Central memory CD8-positive, alpha-beta T cell (primary cell): Measurements from ENCODE around the gene PPP1R13L.

Experiments
- ATAC-seq: fragments of 150-1000 bp; cut with Tn5 transposase; replicated peaks from 2 replicates; pipeline ENCODE4 v1.10.0; 2022; ENCODE audit warnings: mild to moderate bottlenecking, moderate FRiP score, moderate number of reproducible peaks; ENCODE audit not compliant: poor library complexity, severe bottlenecking; ENCODE audit errors: extremely low read depth
- DNase-seq, 2 donors: peaks; one replicate each; pipeline ENCODE4 v3.0.0; 2021; ENCODE audit warnings: low spot score in 2 of 2
- H3K27ac Mint-ChIP-seq: one replicate; pipeline ENCODE4 v1.8.0; 2022; ENCODE audit warnings: low read depth, mild to moderate bottlenecking, moderate library complexity, mixed read lengths
- H3K27me3 Mint-ChIP-seq: one replicate; pipeline ENCODE4 v1.8.0; 2022; ENCODE audit warnings: mixed read lengths
- H3K36me3 Mint-ChIP-seq: one replicate; pipeline ENCODE4 v1.8.0; 2022; ENCODE audit warnings: mild to moderate bottlenecking, moderate library complexity, mixed read lengths; ENCODE audit not compliant: insufficient read depth
- H3K4me1 Mint-ChIP-seq: one replicate; pipeline ENCODE4 v1.8.0; 2022; ENCODE audit warnings: mixed read lengths
- H3K4me3 Mint-ChIP-seq: one replicate; pipeline ENCODE4 v1.8.0; 2022; ENCODE audit warnings: mild to moderate bottlenecking, moderate library complexity, mixed read lengths
- H3K9me3 Mint-ChIP-seq: one replicate; pipeline ENCODE4 v1.8.0; 2022; ENCODE audit warnings: mixed read lengths

The PPP1R13L gene

DNA sequence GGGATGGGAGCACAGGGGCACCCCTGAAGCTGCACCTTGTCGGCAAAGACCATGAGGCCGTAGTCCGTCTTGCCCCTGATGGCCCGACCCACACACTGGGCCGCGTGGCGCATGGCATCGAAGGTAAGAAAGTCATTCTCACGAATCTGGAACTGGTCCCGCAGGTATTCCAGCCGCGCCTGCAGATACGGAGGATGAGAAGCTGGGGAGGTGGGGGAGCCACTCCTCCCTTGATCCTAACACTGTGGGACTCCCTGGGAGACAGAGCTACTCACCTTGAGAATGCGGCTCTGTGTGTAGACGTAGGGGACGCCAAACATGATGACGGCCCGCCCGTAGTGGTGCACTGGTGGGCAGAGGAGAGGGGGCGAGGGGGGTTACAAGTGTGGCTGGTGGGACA, 52.4 kb downstream of the PPP1R13L start:
- Mint-ChIP-seq H3K27me3 (no peaks in the 10 kb centered on the region), H3K9me3 (no peaks in the 10 kb centered on the region), H3K27ac (no peak overlapping the region), H3K4me1 (peaks cover 7% of the 10 kb centered on the region), H3K4me3 (no peak overlapping the region), H3K36me3 (peaks cover 10% of the 10 kb centered on the region)
- no peak for DNase-seq
- no peak for ATAC-seq

DNA sequence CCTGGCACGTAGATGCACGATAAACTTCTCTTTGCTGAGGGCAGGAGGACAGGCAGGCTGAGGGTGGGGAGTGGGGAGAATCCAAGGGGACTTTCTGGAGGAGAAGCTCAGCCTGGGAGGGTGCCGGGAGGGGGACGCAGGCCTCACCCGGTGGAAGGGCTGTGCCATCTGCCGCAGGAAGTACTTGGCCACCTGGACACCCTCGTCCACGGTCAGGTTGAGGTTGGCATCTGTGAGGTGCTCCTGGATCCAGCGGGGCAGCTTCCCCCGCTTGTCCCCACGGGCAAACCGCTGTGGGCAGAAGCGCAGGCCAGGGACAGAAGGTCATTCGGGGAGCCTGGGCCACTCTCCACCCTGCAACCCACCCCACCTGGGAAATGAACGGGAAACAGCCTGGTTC, 52.8 kb downstream of the PPP1R13L start:
- Mint-ChIP-seq H3K9me3 (no peaks in the 10 kb centered on the region), H3K27me3 (no peaks in the 10 kb centered on the region), H3K4me3 (no peak overlapping the region), H3K4me1 (peaks cover 7% of the 10 kb centered on the region), H3K36me3 (peaks cover 10% of the 10 kb centered on the region), H3K27ac (no peak overlapping the region)
- ATAC-seq (no peak), DNase-seq (no peak)

DNA sequence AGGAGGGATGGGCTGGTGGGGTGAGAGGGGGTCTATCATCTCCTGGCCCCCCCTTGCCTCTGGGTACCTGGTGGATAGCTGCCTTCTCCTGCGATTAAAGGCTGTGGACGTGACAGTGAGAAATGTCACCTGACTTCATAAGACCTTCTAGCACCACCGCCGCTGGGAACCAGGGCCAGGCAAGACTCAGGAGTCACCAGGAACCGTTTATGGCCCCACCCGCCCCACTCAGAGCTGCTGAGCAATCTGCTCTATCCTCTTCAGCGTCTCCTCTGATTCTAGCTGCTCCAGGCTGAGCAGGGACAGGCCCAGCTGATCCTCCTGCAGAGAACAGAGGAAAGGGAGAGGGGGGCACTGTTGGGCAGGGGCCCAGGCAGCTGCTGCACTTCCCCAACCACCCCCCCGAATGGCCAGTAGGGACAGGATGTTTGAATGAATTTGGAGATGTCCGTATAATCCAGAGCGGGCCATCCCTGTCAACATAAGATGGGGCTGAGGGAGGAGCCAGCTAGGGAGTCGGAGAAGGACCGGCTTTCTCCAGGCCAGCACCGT, 53.4 kb downstream of the PPP1R13L start:
- no peak overlapping the region for H3K27ac Mint-ChIP-seq

DNA sequence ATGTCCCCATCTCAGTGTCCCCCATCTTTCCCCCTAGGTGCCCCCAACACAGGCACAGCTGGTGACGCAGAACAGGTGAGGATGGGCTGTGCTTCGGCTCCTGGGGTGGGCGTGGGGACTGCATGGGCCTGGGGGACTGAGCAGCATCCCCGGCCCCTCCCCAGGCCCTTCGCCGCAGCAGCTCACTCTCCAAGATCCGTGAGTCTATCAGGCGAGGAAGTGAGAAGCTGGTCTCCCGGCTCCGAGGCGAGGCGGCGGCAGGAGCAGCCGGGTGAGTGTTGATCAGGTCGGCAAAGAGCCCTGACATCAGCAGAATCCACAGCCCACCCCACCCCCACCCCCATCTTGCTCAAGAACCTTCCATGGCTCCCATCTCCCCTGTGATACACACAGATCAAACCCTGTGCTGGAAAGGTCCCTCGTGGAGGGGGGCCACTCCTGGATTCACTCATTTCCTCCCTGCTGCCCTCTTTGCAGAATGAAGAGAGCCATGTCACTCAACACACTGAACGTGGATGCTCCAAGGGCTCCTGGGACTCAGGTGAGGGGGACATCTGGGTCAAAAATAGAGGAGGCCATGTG, 54.3 kb downstream of the PPP1R13L start:
- Mint-ChIP-seq H3K9me3 (no peaks in the 10 kb centered on the region), H3K27me3 (peaks cover 7% of the 10 kb centered on the region), H3K4me3 (no peak overlapping the region), H3K4me1 (peaks cover 7% of the 10 kb centered on the region), H3K27ac (no peak overlapping the region), H3K36me3 (peaks cover 7% of the 10 kb centered on the region)
- DNase-seq (no peak), ATAC-seq (no peak)

More for the DNA sequence above, 53.4 kb downstream of the PPP1R13L start:
- no peak overlapping the region for H3K4me3 Mint-ChIP-seq
- peaks cover 7% of the 10 kb centered on the region for H3K4me1 Mint-ChIP-seq
- ATAC-seq (no peak), DNase-seq (no peak)
- no peaks in the 10 kb centered on the region for H3K27me3 Mint-ChIP-seq
- H3K9me3 Mint-ChIP-seq = no peaks in the 10 kb centered on the region
- peaks cover 9% of the 10 kb centered on the region for H3K36me3 Mint-ChIP-seq

DNA sequence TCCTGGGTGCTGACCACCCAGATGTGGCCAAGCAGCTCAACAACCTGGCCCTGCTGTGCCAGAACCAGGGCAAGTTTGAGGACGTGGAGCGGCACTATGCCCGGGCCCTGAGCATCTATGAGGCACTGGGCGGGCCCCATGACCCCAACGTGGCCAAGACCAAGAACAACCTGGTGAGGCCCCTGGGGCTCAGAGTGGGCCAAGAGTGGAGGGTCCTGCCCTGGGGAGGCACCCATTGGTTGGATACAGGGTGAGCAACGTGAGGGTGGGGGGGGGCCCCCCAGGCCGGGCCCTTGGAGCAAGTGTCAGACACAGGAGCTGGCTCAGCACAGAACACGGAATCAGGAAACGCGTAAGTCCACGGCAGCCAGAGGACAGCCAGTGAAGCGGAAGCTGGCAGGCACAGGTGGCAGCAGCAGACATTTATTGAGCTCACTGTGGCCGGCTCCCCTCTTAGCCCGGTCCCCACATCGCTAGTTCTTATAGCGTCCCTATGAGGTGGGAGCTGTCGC, 55.4 kb downstream of the PPP1R13L start:
- DNase-seq = no peak
- Mint-ChIP-seq H3K9me3 (no peaks in the 10 kb centered on the region), H3K4me3 (no peak overlapping the region), H3K27me3 (peaks cover 16% of the 10 kb centered on the region), H3K27ac (peak overlapping the region; percentile 1), H3K36me3 (peaks cover 7% of the 10 kb centered on the region), H3K4me1 (peaks cover 3% of the 10 kb centered on the region)
- no peak for ATAC-seq

DNA sequence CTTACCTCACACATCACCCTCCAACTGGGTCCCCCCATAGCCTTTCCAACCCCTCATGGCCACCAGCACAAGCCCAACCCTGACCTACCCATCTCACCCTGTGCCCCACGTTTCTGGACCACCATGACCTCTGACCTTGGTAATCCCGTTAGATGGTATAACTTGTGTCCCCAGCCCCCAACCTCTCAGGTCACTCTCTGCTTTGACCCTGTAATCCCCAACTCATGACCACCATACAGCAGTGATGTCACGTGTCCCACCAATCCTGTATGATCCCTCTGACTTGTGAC, 55.8 kb downstream of the PPP1R13L start:
- Mint-ChIP-seq H3K36me3 (peaks cover 5% of the 10 kb centered on the region), H3K27ac (peak overlapping the region; percentile 1), H3K27me3 (peaks cover 16% of the 10 kb centered on the region), H3K4me1 (no peaks in the 10 kb centered on the region), H3K9me3 (no peaks in the 10 kb centered on the region), H3K4me3 (no peak overlapping the region)
- no peak for DNase-seq
- ATAC-seq = no peak

DNA sequence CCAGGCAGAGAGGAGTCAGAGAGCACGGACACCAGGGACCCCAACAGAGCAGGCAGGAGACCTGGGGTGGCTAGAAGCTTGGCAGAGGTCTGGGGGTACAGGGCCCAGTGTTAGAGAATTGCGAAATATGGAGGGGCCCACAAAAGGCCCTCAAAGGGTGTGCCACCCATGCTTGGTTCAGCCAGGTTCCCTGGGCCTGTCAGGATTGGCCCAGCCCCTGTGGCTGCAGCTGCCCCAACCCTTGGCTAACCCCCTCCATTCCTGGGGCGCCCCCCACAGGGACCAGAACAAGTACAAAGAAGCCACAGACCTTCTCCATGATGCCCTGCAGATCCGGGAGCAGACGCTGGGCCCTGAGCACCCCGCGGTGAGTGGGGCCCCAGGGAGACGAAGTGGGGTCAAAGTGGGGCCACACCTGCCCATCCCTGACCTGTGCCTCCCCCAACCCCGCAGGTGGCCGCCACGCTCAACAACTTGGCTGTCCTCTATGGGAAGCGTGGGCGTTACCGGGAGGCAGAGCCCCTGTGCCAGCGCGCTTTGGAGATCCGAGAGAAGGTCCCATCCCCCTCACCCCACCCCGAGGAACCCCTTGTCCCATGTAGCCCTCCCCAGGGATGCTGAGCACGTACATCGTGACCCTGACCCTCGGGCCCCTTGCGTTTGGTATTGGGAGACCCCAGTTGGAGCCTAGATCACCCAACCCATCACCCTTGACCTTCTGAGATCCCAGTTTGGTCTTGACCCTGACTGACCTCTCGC, 56.3 kb downstream of the PPP1R13L start:
- Mint-ChIP-seq H3K4me1 (no peaks in the 10 kb centered on the region), H3K36me3 (peaks cover 5% of the 10 kb centered on the region), H3K9me3 (no peaks in the 10 kb centered on the region), H3K4me3 (no peak overlapping the region), H3K27me3 (peaks cover 16% of the 10 kb centered on the region), H3K27ac (peak overlapping the region; percentile 1)
- no peak for DNase-seq
- no peak for ATAC-seq

DNA sequence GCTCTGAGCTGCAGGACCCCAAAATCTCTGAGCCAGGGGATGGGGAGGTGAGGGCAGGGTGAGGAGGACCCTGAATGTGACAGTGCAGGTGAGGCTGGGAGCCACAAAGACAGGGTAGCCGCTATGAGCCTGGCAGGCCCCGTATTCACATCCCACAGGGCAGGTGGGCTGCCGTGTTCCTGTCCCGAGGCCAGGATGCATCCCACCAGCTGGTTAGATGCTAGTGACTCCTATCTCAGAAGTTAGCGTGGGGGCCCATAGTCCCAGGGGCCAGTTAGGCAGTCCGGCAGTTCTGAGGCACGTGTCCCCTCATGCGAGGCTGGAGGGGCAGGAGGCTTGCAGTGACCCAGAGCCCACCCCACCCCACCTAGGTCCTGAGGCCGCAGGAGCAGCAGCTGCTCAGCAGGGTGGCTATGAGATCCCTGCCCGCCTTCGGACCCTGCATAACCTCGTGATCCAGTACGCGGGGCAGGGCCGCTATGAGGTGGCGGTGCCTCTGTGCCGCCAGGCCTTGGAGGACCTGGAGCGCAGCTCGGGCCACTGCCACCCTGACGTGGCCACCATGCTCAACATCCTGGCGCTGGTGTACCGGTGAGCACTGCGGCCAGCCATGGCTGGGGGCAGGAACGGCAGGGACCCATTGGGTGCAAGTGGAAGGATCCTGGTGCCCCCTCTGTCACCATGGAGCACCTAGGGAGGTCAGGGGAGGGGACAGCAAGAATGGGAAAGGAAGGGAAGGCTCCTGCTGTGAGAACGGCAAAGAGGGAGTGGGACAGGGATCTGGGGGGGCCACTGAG, 57.1 kb downstream of the PPP1R13L start:
- no peak overlapping the region for H3K27ac Mint-ChIP-seq

DNA sequence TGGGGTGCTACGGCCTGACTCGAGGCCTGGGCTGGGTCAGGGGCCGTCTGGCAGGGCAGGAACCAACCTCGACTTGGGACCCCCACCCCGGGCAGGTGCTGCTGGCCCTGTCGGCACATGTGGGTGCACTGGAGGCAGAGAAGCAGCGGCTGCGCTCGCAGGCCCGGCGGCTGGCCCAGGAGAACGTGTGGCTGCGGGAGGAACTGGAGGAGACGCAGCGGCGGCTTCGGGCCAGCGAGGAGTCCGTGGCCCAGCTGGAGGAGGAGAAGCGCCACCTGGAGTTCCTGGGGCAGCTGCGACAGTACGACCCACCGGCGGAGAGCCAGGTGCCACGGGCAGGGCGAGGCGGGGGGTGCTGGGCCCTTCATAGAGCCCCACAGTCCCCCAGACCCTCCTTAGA, 58.4 kb downstream of the PPP1R13L start:
- ATAC-seq (no peak), DNase-seq (no peak)
- H3K36me3 Mint-ChIP-seq = peaks cover 4% of the 10 kb centered on the region
- no peaks in the 10 kb centered on the region for H3K4me1 Mint-ChIP-seq
- H3K9me3 Mint-ChIP-seq = no peaks in the 10 kb centered on the region
- H3K27me3 Mint-ChIP-seq = peaks cover 16% of the 10 kb centered on the region
- no peak overlapping the region for H3K27ac Mint-ChIP-seq
- H3K4me3 Mint-ChIP-seq = no peak overlapping the region

More for the DNA sequence above, 57.1 kb downstream of the PPP1R13L start:
- H3K4me3 Mint-ChIP-seq = no peak overlapping the region
- H3K27me3 Mint-ChIP-seq = peaks cover 16% of the 10 kb centered on the region
- no peaks in the 10 kb centered on the region for H3K4me1 Mint-ChIP-seq
- DNase-seq = no peak
- no peak for ATAC-seq
- H3K9me3 Mint-ChIP-seq = no peaks in the 10 kb centered on the region
- H3K36me3 Mint-ChIP-seq = peaks cover 5% of the 10 kb centered on the region

DNA sequence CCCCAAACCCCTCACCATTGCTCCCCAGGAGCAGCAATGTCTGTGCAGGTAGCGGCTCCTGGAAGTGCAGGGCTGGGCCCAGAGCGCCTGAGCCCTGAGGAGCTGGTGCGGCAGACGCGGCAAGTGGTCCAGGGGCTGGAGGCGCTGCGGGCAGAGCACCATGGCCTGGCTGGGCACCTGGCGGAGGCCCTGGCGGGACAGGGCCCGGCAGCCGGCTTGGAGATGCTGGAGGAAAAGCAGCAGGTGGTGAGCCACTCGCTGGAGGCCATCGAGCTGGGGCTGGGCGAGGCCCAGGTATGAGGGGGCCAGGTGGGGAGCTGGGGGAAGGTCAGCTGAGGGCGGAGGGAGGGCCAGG, 59.4 kb downstream of the PPP1R13L start:
- ATAC-seq (no peak), DNase-seq (no peak)
- Mint-ChIP-seq H3K4me1 (no peaks in the 10 kb centered on the region), H3K27ac (no peak overlapping the region), H3K36me3 (no peaks in the 10 kb centered on the region), H3K4me3 (no peak overlapping the region), H3K27me3 (peaks cover 16% of the 10 kb centered on the region), H3K9me3 (no peaks in the 10 kb centered on the region)

DNA sequence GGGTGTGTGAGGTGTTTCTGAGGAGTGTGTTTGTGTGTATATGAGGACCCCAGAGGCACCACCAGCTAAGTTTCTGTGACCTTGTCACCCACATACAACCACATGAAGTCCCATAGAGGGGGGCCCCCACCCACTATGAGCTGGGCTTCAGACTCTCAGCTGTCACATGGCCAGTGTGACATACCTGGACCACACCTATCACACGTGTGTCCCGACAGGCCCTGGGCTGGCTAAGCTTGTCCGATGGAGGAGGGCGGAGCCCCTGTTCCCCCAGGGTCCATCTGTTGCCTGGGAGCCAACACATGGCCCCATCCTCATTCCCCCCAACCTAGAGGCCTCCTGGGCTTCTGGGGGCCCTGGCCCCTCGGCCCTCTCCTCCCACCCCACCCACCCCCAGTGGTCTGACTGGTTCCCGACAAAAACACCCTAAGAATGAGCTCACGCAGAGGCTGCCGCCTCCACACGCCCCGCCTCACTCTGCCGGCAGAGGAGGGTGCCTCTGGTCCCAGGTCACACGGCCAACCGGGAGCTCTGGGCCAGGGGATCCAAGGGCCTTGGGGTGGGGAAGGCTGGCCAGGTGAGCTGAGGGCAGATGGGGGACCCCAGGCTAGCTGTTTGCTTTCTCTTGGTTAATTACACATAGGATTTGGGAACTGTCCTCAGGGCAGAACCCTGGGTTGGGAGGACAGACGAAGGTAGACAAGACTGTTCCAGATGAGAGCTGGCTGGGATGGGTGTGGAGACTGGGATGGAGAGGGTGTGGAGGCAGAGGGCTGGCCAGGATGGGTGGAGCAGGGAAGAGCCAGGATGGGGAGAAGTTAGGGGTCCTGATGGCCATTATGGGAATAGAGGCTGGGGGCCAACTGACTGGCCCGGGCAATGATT, 60.0 kb downstream of the PPP1R13L start:
- H3K4me1 Mint-ChIP-seq = peaks cover 6% of the 10 kb centered on the region
- no peaks in the 10 kb centered on the region for H3K9me3 Mint-ChIP-seq
- peaks cover 16% of the 10 kb centered on the region for H3K27me3 Mint-ChIP-seq
- no peak overlapping the region for H3K27ac Mint-ChIP-seq
- no peak overlapping the region for H3K4me3 Mint-ChIP-seq
- ATAC-seq (no peak), DNase-seq (no peak)
- peaks cover 3% of the 10 kb centered on the region for H3K36me3 Mint-ChIP-seq

DNA sequence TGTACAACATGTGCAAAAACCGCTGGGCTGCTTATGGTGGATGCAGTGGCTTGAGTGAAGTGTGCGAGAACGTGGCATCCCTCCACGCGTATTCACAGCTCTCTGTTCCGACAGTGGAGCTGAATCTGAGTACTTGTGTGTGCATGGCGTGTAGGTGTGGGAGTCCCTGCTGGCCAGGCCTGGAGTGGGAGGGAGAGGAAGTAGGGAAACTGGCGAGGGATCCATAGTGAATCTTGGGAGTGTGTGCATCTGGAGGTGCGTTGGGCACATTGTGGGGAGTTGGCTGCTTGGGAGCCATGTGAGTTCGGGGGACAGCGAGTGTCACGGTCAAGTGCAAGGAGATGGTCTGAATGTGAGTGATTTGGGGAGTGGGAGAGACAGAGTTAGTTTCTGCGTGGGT, 62.0 kb downstream of the PPP1R13L start:
- Mint-ChIP-seq H3K9me3 (no peaks in the 10 kb centered on the region), H3K27me3 (peaks cover 16% of the 10 kb centered on the region), H3K27ac (no peak overlapping the region), H3K4me3 (no peak overlapping the region), H3K36me3 (peaks cover 3% of the 10 kb centered on the region), H3K4me1 (peaks cover 6% of the 10 kb centered on the region)
- ATAC-seq (no peak), DNase-seq (no peak)
